SK-N-SH (cell line): ENCODE measurements around the gene ATP2B2. TPM values are rescaled to one million over a fixed set of nuclear protein-coding genes. Genes with fewer than 3 reads are reported as not detected.

Experiments
- CTCF ChIA-PET: fragments of 300-600, 350-600 bp; formaldehyde crosslinking; extraction: SDS; loops from one replicate; lab custom pipeline; 2021; lab: Yijun Ruan, JAX
- POLR2A ChIA-PET: fragments of 350-600 bp; sonication (Branson Sonifier 250); formaldehyde crosslinking; extraction: SDS; loops from one replicate; lab custom pipeline; 2020; ENCODE audit warnings: antibody characterized with exemption, inconsistent platforms; lab: Yijun Ruan, JAX
- DNase-seq: peaks from one replicate; pipeline ENCODE4 v3.0.0; 2012
- H2AFZ ChIP-seq: fragments of 200-600 bp; sonication (generic); 2 replicates; pipeline ENCODE4 v1.8.1; 2016; ENCODE audit warnings: antibody characterized with exemption, mild to moderate bottlenecking, low read depth
- H3F3A ChIP-seq: fragments of 200-600 bp; sonication (generic); replicated peaks from 2 replicates; pipeline ENCODE3; 2016; ENCODE audit warnings: antibody characterized with exemption, mild to moderate bottlenecking; ENCODE audit not compliant: insufficient read depth
- H3K27ac ChIP-seq, 2 experiments: fragments of 200-500 bp in 1 of 2; fragments of 200-600 bp in 1 of 2; sonication (Bioruptor generic) in 1 of 2; sonication (generic), shearing (Covaris generic) in 1 of 2; 2 replicates each; pipeline versions ENCODE4 v1.5.1 to v1.6.1; 2014 to 2016; ENCODE audit warnings: low read depth in 2 of 2, inconsistent platforms in 1 of 2, low read length in 1 of 2, mild to moderate bottlenecking in 1 of 2, mixed read lengths in 1 of 2
- H3K27me3 ChIP-seq: fragments of 200-600 bp; sonication (generic), shearing (Covaris generic); 2 replicates; pipeline ENCODE4 v1.6.1; 2016; ENCODE audit warnings: mixed run types; ENCODE audit not compliant: insufficient read depth
- H3K36me3 ChIP-seq, 2 experiments: fragments of 200-500 bp in 1 of 2; fragments of 200-600 bp in 1 of 2; sonication (Bioruptor generic) in 1 of 2; sonication (generic) in 1 of 2; replicated peaks in 1 of 2; 2 replicates each; pipeline versions ENCODE3 to v1.5.1; 2014 to 2016; ENCODE audit warnings: low read length in 1 of 2, mild to moderate bottlenecking in 1 of 2; ENCODE audit not compliant: insufficient read depth in 2 of 2, control insufficient read depth in 1 of 2
- H3K4me1 ChIP-seq, 2 experiments: fragments of 200-500 bp in 1 of 2; fragments of 200-600 bp in 1 of 2; sonication (Bioruptor generic) in 1 of 2; sonication (generic), shearing (Covaris generic) in 1 of 2; 2 replicates each; pipeline versions ENCODE4 v1.5.1 to v1.6.1; 2014 to 2016; ENCODE audit warnings: low read depth in 1 of 2, low read length in 1 of 2, mixed run types in 1 of 2; ENCODE audit not compliant: insufficient read depth in 2 of 2, control insufficient read depth in 1 of 2
- H3K4me2 ChIP-seq: fragments of 200-600 bp; sonication (generic), shearing (Covaris generic); 2 replicates; pipeline ENCODE4 v1.6.1; 2017; ENCODE audit warnings: mixed run types
- H3K4me3 ChIP-seq, 2 experiments: fragments of 200-500 bp in 1 of 2; fragments of 200-600 bp in 1 of 2; sonication (Bioruptor generic) in 1 of 2; sonication (generic), shearing (Covaris generic) in 1 of 2; 2 replicates each; pipeline versions ENCODE4 v1.5.1 to v1.8.1; 2014 to 2016; ENCODE audit warnings: low read depth in 2 of 2, inconsistent platforms in 1 of 2, low read length in 1 of 2, mild to moderate bottlenecking in 1 of 2, mixed read lengths in 1 of 2, moderate library complexity in 1 of 2
- H3K79me2 ChIP-seq: fragments of 200-600 bp; sonication (generic); 2 replicates; pipeline ENCODE4 v1.8.1; 2017; ENCODE audit warnings: mild to moderate bottlenecking; ENCODE audit not compliant: insufficient read depth
- H3K9ac ChIP-seq: fragments of 200-600 bp; sonication (generic); 2 replicates; pipeline ENCODE4 v1.6.1; 2017; ENCODE audit warnings: mixed run types
- H3K9me2 ChIP-seq: fragments of 200-600 bp; sonication (generic); 2 replicates; pipeline ENCODE4 v1.6.1; 2017; ENCODE audit warnings: mixed run types
- H3K9me3 ChIP-seq: fragments of 200-600 bp; sonication (generic); 2 replicates; pipeline ENCODE4 v1.6.1; 2017; ENCODE audit warnings: mixed run types, mild to moderate bottlenecking, moderate library complexity
- H4K20me1 ChIP-seq: fragments of 200-600 bp; sonication (generic); 2 replicates; pipeline ENCODE4 v1.6.1; 2017; ENCODE audit warnings: mild to moderate bottlenecking, mixed run types; ENCODE audit not compliant: insufficient read depth
- CHD2 ChIP-seq: fragments of 150-350 bp; IDR thresholded peaks from 2 replicates; pipeline ENCODE4 v1.6.1; 2018; ENCODE audit warnings: low read length; ENCODE audit not compliant: partially characterized antibody
- EP300 ChIP-seq, 2 experiments: IDR thresholded peaks; 2 replicates each; pipeline versions ENCODE4 v1.4.0 to v1.6.1; 2012; ENCODE audit warnings: borderline replicate concordance in 1 of 2, low read depth in 1 of 2, low read length in 1 of 2
- EZH2phosphoT487 ChIP-seq: fragments of 200-600 bp; sonication (generic); IDR thresholded peaks from 2 replicates; pipeline ENCODE4 v1.6.1; 2017; ENCODE audit warnings: low read depth, mixed run types, mild to moderate bottlenecking, antibody characterized with exemption, moderate library complexity, borderline replicate concordance
- FOSL2 ChIP-seq: IDR thresholded peaks from 2 replicates; pipeline ENCODE4 v1.4.0; 2012; ENCODE audit warnings: low read depth, mild to moderate bottlenecking, moderate library complexity, borderline replicate concordance
- FOXJ3 ChIP-seq: sonication (generic); formaldehyde crosslinking; IDR thresholded peaks from 2 replicates; pipeline ENCODE4 v1.5.1; 2020; ENCODE audit warnings: mild to moderate bottlenecking, missing genetic modification reagents
- FOXM1 ChIP-seq: IDR thresholded peaks from 2 replicates; pipeline ENCODE4 v1.4.0; 2012; ENCODE audit warnings: low read depth, mild to moderate bottlenecking
- GABPA ChIP-seq: IDR thresholded peaks from 2 replicates; pipeline ENCODE4 v1.4.0; 2012; ENCODE audit warnings: low read depth, mild to moderate bottlenecking
- GATA2 ChIP-seq: sonication (generic); formaldehyde crosslinking; IDR thresholded peaks from 2 replicates; pipeline ENCODE4 v1.5.0; 2020; ENCODE audit warnings: mild to moderate bottlenecking, missing genetic modification reagents
- JUND ChIP-seq: IDR thresholded peaks from 2 replicates; pipeline ENCODE4 v1.4.0; 2012
- MAX ChIP-seq: IDR thresholded peaks from 2 replicates; pipeline ENCODE4 v1.4.0; 2012; ENCODE audit warnings: low read depth
- MEF2A ChIP-seq: IDR thresholded peaks from 2 replicates; pipeline ENCODE4 v1.4.0; 2012; ENCODE audit warnings: low read depth, borderline replicate concordance
- NFIC ChIP-seq: IDR thresholded peaks from 2 replicates; pipeline ENCODE4 v1.4.0; 2012; ENCODE audit warnings: borderline replicate concordance
- NRF1 ChIP-seq: IDR thresholded peaks from 2 replicates; pipeline ENCODE4 v1.6.1; 2012; ENCODE audit warnings: low read depth, mild to moderate bottlenecking, low read length
- PBX3 ChIP-seq: IDR thresholded peaks from 2 replicates; pipeline ENCODE4; 2012
- RCOR1 ChIP-seq: fragments of 150-350 bp; IDR thresholded peaks from 2 replicates; pipeline ENCODE4 v1.6.1; 2017; ENCODE audit warnings: antibody characterized with exemption, low read length
- REST ChIP-seq: IDR thresholded peaks from 2 replicates; pipeline ENCODE4 v1.6.1; 2012; ENCODE audit warnings: mild to moderate bottlenecking, low read depth, low read length, moderate library complexity
- RXRA ChIP-seq: IDR thresholded peaks from 2 replicates; pipeline ENCODE4 v1.4.0; 2012; ENCODE audit warnings: low read depth, mild to moderate bottlenecking, borderline replicate concordance
- YY1 ChIP-seq: IDR thresholded peaks from 2 replicates; pipeline ENCODE4 v1.4.0; 2012; ENCODE audit warnings: low read depth, mild to moderate bottlenecking
- ZBTB33 ChIP-seq: IDR thresholded peaks from 2 replicates; pipeline ENCODE4 v1.4.0; 2012; ENCODE audit warnings: low read depth, borderline replicate concordance
- WGBS: methylation state at CpG from one replicate; pipeline ENCODE4 v1.1.6; 2017; ENCODE audit warnings: low lambda C conversion rate; 5-methylcytosine and 5-hydroxymethylcytosine counted together
- polyA plus RNA-seq, 3 experiments: library from polyadenylated mRNA; depleted of rRNA; stranded (reverse); fragments of >200 nt; gene quantifications; 2 replicates each; pipeline ENCODE4 v1.2.3, GENCODE V29; 2012

The ATP2B2 gene
- polyA plus RNA-seq, 1 of the 3 experiments (the other 2 are of a cell fraction) = 0.15 TPM

- Histone ChIP-seq H3K9me3 (no peaks in the 10 kb centered on the region), H3K36me3 (peaks cover 28 to 44% of the 10 kb centered on the region in 2 experiments), H3K79me2 (peaks cover 26% of the 10 kb centered on the region), H3K4me3 (no peak overlapping the region), H3F3A (no peaks in the 10 kb centered on the region), H2AFZ (no peak overlapping the region), H3K9me2 (no peaks in the 10 kb centered on the region), H3K9ac (no peak overlapping the region), H4K20me1 (0 out of 2 replicates have a peak, but pooled peaks cover 7% of the 10 kb centered on the region), H3K27ac (no peak overlapping the region), H3K27me3 (no peaks in the 10 kb centered on the region), H3K4me1 (peaks cover 0 to 21% of the 10 kb centered on the region in 2 experiments; a peak in 1 of 4 replicates), H3K4me2 (no peak overlapping the region)
- DNase-seq = no peak
- no peak for TF ChIP-seq PBX3
- TF ChIP-seq YY1 = no peak
- no peak for TF ChIP-seq GABPA
- TF ChIP-seq CHD2 = no peak
- TF ChIP-seq MAX = no peak
- TF ChIP-seq EZH2phosphoT487 = no peak
- no peak for TF ChIP-seq NRF1
- TF ChIP-seq JUND = no peak
- TF ChIP-seq FOXM1 = no peak
- no peak for TF ChIP-seq MEF2A
- no peak for TF ChIP-seq RXRA
- TF ChIP-seq EP300 (IDR thresholded peaks at IDR 0.05; ENCODE audit: borderline replicate concordance in 1 of 2, low read depth in 1 of 2, low read length in 1 of 2) = no peak
- no peak for TF ChIP-seq REST
- no peak for TF ChIP-seq FOSL2
- no peak for TF ChIP-seq NFIC
- TF ChIP-seq ZBTB33 = no peak
- no peak for TF ChIP-seq GATA2
- no peak for TF ChIP-seq FOXJ3 (CRISPR knock-in tag)
- TF ChIP-seq RCOR1 = no peak
- 91% methylated on average over 5 of the region's 5 CpGs for WGBS
- POLR2A ChIA-PET = no interaction called here
- CTCF ChIA-PET = interaction anchor here (1.4 to 2.7 kb wide), 2 partner anchors 11 to 17 kb away, joined by 3 to 13 read pairs; no protein-coding TSS in a partner anchor
Observed at GRCh38 chr3:10280177-10280529, 225.2 kb downstream of the ATP2B2 start.
